COR-L47 (cell line): ENCODE measurements around the gene BRI3BP.
A peak's percentile ranks its signal among the peaks of the same experiment; 100 is the strongest.
"Not testable (repeated sequence)": the region's sequence is repeated elsewhere in the genome, so short reads cannot be mapped to it uniquely, and the experiment has no call there.

Experiments used
- DNase-seq: peaks from one replicate; lab custom pipeline; 2025; lab: John Stamatoyannopoulos, UW

Gene BRI3BP

DNA sequence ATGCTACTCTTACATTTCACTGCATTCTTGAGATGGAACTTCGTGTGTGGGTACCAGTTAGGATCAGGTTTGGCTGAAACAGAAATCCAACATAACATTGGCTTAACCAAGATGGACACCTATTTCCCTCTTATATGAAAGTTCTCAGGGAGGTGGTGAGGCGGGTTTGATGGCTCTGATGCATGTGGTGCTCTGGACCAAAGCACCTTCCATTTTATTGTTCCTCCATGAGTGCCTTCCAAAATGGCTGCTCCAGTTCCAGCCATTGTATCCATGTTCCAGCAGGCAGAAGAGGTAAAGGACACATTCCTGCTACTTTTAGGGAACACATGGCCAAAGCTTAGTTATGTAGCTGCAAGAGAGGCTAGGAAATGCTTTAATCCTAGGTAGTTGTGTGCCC, 29.6 kb downstream of the BRI3BP start:
- DNase-seq = no peak

DNA sequence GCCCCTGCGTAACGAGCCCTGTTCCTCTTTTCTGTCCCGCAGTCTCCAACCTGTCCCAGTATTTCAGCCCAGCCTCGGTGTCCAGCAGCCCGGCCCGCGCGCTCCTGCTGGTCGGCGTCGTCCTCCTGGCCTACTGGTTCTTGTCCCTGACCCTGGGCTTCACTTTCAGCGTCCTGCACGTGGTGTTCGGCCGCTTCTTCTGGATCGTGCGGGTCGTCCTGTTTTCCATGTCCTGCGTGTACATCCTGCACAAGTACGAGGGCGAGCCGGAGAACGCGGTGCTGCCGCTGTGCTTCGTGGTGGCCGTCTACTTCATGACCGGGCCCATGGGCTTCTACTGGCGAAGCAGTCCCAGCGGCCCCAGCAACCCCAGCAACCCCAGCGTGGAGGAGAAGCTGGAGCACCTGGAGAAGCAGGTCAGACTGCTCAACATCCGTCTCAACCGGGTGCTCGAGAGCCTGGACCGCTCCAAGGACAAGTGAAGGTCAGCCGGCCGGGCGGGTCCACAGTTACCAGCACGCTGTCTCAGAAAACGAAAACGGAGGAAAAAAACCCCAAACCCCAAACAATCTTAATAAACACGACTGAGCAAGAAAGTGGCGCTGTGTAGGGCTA, 31.6 kb downstream of the BRI3BP start:
- no peak for DNase-seq

DNA sequence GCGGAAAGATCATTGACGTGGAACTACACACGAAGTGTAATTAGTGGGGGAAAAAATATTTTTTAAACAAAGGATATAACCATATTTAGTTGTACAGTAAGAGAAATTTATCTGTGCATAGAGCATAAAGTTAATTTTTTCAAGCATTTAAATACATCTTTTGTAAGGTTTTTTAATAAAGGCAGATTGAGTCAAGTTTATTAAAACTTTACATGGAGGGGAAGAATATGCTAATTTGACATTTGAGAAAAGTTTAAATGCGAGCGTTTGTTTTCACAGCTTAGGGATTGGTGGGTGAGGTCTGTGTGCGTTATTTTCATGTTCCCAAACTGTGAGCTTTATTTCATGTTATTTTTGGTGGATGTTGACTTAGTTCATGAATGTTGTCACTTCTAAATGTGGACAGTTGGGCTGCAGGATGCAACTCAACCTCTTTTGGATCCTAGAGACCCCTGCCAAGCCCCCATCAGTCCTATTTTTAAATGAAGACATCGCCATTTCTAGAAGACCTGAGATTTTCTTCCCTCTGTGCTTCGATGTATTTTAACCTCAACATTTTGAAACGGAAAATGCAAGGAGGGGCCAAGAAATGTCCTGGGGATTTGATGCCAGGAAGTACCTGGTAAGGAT, 32.3 kb downstream of the BRI3BP start:
- DNase-seq = no peak

DNA sequence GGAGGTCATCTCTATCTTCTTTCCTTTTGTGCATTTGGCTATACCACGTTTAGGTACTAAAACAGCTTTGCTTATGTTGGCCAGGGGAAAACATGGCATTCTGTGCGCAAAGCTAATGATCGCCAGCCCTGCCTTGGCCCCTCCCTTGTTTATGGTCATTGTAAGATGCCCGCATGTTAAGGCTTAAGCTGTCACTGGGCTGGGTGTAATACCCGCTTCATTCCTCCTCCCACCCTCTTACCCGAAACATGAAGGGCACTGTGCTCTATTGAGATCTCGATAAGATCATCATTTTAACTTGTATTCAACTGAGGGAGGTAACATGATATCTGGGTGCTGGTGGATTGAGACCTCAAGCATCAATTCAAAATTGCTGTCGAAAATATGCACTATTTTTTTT, 34.7 kb downstream of the BRI3BP start:
- no peak for DNase-seq

DNA sequence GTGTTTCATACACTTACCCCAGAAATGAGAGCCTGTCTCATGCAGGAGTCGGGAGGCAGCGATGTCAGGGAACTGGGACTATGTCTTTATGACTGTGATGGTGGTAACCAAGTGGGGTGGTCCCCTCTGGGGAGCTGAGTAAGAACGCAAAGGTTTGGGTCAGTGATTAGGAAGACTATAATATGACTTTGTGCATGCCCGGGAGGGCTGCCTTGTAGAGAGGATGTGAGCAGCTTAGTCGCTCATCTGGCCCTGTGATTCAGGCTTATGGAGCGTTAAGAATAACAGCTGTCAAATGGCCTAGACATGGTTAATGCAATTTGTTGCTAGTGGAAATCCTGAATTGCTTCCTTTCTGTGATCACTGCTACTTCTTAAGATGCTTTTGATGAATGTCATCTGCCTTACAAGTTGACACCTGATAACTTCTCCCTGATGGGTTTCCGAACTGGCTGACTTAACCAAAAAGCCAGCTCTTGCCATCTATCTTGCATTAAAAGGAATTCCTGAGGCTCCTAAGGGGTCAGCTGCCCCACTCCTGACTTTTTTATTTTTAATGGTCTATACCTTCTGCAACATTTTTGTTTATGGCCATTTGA, 36.4 kb downstream of the BRI3BP start:
- DNase-seq = no peak

DNA sequence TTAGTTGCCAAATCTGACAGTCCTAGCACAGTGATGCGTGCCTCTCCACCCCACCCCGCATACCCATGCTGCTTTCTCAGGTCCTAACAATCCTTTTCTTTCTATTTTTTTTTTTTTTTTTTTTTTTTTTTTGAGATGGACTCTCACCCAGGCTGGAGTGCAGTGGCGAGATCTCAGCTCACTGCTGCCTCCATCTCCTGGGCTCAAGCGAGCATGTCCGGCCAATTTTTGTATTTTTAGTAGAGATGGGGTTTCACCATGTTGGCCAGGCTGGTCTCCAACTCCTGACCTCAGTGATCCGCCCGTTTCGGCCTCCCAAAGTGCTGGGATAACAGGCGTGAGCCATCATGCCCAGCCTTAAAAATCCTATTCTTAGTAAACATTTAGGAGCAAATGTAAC, 38.0 kb downstream of the BRI3BP start:
- DNase-seq = not testable (repeated sequence)

DNA sequence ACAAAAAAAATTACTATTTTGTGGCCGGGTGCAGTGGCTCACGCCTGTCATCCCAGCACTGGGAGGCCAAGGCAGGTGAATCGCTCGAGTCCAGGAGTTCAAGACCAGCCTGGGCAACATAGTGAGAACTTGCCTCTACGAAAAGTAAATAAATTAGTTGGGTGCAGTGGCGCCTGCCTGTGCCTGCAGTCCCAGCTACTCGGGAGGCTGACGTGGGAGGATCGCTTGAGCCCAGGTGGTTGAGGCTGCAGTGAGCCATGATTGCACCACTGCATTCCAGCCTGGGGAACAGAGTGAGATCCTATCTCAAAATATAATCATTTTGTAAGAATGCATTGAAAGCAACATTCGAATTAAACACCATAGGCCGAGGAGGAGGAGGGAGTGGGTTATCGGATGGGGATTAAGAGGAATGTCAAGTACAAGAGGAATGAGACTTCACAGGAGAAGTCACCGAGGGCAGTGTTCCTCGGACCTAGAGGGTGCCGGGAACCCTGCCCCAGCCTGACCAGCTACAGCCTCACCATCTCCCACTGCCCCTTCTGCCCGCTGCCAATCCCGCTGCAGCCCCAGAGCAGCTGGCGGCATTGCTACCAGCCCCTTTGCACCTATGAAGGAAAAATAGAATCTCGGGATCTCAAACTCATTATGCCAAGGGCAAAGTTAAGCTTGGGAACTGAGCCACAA, 39.2 kb downstream of the BRI3BP start:
- DNase-seq = no peak

DNA sequence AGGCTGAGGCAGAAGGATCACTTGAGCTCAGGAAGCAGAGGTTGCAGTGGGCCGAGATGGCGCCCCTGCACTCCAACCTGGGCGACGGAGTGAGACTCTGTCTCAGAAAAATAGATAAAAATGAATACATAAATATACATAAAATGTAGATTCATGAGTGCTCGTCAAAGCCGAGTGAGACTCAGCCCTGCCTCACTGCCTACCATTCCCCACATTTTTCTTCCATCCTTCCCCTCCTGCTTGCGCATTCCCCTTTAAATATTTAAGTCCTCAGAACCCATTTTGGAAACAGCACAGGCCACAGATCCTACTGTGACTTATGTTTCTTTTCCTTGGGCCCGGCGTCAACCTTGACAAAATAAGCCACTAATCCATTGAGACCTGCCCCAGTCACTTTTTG, 39.8 kb downstream of the BRI3BP start:
- DNase-seq = no peak

DNA sequence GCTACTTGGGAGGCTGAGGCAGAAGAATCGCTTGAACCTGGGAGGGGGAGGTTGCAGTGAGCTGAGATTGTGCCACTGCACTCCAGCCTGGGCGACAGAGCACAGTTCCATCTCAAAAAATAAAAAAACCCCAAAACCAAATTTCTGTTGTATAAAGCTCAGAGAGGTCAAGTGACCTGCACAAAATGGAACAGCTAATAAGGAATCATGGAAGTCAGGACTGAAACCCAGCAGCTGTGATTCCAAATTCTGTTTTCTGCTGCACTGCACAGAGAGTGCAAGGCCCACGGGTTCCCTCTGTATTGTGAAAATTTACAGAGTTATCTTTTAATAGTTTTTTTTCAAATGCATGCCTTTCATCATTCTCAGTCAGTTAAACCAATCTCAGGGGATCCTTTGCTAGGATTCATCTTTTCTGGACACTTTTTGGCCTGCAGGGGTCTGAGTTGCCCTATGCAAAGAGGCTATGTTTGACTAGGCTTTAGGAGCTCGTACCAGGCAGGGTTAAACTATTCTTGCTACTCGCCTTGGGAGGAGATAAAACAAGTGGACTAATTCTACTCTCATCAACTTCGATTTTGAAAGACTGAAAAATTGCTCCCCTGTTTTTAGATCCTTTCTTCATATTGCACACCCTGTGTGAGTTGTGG, 45.7 kb downstream of the BRI3BP start:
- DNase-seq = no peak

DNA sequence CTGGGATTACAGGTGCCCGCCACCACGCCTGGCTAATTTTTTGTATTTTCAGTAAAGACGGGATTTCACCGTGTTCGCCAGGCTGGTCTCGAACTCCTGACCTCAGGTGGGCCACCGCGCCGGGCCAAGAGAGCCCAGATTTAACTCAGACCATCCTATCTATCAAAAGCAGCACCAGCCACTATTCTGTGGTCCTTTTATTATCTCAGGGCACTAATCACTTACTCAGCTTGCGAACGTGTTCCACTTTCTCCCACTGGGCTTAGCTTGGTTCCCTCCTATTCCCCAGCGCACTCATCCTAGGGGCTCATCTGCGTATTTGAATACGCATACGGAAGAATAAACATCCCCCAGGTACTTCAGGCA, 55.6 kb downstream of the BRI3BP start:
- DNase-seq = no peak

DNA sequence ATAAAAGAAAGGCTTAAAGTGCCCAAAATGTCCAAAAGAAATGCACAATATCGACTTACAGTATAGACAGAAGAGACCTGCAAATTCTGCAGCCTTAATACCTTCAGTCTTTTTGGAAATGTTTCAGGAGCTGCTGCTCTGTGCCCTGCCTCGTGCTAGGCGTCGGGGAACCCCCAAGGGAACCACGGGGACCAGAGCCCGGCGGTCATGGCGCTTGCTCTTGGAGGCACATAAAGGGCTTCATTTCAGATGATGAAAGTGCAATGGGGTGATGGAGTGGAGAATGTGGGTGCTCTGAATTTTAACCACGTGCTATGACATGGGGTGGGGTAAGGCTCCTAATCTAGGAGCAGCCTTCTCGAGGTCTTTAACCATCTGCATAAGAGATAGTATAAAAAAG, 57.0 kb downstream of the BRI3BP start:
- DNase-seq = no peak

DNA sequence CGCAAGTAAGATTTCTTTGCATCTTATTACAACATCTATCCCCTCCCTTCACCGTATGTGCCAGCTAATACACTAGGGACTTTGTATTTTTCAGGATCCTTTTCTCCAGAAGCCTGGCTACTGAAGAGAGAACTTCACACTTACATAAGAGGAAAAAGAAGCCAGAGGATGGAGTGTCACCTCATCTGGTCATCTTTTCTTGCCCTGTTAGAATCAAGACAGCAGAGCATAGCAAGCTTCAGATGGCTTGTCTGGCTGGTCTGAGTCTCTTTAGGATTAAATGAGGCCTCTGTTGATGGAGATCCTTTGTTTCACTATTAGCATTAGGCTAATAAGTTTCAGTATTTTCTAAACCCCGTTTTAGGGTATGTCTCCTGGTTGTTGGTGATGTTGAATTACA, 57.4 kb downstream of the BRI3BP start:
- DNase-seq = no peak

DNA sequence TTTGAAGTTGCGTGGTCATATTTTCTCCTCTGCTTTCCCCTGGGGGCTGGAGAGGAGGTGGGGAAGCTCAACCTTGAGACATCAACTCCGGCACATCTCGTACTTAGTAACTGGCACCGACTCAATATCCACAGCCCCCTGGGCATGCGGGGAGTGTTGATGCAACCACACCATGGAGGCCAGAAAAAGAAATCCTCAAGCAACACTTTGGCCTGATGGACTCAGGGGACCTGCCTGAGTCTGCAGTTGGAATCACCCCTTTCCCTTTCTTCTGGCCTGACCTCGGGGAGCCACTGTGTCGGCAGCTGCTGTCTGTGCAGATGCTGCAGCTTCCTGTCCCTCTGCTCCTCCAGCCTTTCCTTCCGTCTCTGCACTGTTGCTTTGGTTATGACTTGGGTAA, 60.4 kb downstream of the BRI3BP start:
- DNase-seq = no peak

DNA sequence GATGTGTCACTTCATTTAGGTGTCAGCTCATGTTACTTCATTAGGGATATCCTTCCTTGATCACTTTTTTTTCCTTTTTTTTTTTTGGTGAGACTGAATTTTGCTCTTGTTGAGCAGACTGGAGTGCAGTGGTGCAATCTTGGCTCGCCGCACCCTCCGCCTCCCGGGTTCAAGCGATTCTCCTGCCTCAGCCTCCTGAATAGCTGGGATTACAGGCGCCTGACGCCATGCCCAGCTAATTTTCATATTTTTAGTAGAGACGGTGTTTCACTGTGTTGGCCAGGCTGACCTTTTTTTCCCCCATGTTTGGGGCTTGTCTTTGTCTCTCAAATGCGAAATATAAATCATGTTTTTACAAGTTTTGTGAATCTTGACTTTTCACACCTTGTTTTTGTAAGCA, 62.1 kb downstream of the BRI3BP start:
- no peak for DNase-seq

DNA sequence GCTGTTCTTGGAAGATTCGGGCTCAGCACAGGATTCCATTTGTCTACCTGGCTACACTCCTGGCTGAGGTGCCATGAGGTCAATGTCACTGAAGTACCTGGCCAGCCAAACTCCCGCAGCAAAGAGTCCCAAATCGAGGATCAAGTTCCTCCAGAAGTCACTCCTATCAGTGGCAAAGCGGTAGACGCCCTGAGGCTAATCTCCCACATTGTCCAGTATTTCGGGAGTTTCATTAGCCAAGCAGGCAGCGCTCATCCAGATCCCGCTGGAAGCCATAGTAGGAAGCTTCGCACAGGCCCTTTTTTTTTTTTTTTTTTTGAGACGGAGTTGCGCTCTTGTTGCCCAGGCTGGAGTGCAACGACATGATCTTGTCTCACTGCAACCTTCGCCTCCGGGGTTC, 62.9 kb downstream of the BRI3BP start:
- DNase-seq = no peak

DNA sequence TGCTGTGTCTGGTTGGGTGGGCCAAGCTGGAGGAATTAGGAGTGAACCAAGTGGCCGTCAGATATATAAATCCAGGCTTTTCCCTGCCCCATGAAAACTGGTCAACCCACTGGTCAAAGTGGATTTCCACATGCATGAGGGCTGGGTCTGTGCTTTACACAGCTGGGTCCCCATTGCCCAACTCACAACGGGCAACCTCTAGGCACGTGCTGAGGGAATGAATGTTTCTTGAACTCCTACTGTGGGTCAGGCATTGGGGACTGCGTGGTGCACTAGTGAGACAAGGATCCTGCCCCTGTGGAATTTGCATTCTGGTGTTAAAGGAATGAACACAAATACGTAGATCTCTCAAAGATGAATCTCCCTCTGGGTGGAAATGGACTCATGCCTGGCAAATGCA, 64.3 kb downstream of the BRI3BP start:
- no peak for DNase-seq

DNA sequence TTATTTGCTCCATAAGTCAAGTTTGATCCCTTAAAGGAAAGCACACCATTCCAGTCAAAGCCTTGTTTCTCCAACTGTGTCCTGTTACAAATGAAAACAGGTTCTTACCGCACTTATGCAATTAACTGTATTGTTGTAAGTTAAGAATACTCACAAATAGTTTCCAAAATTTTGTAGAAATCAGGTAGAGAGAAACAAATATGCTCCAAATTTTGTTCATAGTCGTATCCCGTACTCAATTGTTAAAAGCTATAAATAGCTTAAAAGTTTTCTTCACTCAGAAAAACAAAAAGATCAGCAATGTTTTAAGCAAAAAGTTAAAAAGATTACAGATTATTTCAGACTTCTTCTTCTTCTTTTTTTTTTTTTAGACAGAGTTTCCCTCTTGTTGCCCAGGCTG, 67.8 kb downstream of the BRI3BP start:
- no peak for DNase-seq

DNA sequence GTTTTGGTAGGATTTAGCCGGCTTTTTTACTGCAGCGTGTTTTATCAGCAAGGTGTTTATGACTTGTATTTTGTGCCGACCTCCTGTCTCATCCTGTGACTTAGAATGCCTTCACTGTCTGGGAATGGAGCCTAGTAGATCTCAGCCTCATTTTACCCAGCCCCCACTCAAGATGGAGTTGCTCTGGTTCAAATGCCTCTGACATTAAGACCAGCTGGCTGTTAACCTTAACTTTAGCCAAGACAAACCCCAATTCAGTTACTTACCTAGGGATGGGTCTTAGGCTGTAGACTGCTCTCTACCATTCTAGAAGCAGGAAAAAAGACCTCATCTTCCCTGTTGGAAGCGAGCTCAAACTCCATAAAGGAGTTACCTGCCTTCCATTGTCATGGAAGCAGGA, 70.1 kb downstream of the BRI3BP start:
- DNase-seq = not testable (repeated sequence)

DNA sequence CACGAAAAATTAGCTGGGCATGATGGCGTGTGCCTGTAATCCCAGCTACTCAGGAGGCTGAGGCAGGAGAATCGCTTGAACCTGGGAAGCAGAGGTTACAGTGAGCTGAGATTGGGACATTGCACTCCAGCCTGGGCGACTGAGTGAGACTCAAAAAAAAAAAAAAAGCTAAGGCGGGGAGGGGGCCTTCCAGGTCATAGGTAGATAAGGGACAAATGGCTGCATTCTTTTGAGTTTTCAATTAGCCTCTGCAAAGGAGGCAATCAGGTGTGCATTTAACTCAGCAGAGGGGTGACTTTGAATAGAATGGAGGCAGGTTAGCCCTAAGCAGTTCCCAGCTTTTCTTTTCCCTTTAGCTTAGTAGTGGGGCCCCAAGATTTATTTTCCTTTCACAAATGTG, 71.0 kb downstream of the BRI3BP start:
- DNase-seq = no peak

DNA sequence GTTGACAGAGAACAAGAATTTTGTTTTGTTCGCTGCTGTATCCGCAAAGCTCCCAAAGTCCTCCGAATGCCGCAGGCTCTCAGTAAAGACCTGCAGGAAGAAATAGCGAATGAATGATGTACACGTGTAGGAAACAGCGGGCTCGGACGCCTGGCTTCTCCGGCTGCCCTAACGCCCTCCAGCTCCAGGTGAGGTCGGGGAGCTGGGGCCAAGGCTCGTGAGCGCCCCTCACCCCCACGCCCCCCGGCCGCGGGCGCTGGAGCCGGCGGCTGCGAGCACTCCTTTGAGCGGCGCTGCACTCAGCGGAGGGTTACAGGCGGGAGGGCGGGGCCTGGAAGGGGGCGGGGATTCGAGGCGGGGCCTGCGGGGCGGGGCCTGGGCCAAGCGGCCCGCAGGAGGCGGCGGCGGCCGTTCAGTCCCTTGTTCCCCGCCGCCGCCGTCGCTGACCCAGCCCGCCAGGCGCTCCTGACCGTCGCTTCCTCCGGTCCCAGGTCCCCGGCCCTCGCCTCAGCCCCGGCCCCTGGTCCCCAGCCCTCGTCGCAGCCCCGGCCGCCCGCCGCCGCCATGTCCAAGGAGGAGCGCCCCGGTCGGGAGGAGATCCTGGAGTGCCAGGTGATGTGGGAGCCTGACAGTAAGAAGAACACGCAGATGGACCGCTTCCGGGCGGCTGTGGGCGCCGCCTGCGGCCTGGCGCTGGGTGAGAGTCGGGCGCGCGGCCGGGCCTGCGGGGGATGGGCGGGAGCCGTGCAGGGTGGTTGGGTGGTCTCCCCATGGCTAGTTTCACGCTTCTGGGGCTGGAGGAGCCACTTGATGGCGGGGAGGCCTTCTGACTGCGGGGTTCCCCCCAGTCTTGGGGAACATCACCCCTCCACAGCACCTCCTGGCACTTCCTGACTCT, 71.8 kb downstream of the BRI3BP start, which contains the start of gene AACS:
Gene AACS (plus strand): TSS at position 415 of the 898 bp plus-strand sequence. CDS start 150 bp downstream, at position 565.
- peak; percentile 63 for DNase-seq

DNA sequence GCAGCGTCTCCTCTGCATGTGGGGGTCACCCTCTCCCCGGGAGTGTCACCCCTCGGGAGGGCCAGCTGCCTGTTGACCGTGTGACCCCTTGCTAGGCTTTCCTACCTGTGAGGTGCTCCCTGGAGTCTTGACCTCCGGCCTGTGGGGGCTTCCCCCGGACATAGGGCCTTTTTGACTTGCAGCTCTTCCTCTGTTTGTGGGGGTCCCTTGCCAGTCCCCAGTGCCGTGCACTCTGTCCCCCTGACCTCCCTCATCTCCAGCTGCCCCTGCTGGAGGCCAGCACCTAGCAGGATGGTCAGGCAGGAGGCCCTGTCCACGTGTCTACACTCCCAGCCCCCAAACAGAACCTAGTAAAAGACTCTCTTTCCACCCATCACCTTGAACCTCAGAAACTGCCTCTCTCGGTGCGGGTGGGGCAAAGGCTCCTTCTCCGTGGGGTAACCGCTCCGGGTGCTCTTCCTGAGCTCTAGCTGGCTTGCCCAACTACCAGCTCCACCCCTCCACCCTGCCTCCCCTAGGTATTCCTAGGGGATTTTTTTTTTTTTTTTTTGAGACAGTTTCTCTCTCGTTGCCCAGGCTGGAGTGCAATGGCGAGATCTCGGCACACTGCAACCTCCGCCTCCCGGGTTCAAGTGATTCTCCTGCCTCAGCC, 72.6 kb downstream of the BRI3BP start:
- DNase-seq = no peak
